ENCODE results near the gene NBPF19.
"Not testable (repeated sequence)": the region's sequence is repeated elsewhere in the genome, so short reads cannot be mapped to it uniquely, and the experiment has no call there.

NBPF19 gene, protein sequence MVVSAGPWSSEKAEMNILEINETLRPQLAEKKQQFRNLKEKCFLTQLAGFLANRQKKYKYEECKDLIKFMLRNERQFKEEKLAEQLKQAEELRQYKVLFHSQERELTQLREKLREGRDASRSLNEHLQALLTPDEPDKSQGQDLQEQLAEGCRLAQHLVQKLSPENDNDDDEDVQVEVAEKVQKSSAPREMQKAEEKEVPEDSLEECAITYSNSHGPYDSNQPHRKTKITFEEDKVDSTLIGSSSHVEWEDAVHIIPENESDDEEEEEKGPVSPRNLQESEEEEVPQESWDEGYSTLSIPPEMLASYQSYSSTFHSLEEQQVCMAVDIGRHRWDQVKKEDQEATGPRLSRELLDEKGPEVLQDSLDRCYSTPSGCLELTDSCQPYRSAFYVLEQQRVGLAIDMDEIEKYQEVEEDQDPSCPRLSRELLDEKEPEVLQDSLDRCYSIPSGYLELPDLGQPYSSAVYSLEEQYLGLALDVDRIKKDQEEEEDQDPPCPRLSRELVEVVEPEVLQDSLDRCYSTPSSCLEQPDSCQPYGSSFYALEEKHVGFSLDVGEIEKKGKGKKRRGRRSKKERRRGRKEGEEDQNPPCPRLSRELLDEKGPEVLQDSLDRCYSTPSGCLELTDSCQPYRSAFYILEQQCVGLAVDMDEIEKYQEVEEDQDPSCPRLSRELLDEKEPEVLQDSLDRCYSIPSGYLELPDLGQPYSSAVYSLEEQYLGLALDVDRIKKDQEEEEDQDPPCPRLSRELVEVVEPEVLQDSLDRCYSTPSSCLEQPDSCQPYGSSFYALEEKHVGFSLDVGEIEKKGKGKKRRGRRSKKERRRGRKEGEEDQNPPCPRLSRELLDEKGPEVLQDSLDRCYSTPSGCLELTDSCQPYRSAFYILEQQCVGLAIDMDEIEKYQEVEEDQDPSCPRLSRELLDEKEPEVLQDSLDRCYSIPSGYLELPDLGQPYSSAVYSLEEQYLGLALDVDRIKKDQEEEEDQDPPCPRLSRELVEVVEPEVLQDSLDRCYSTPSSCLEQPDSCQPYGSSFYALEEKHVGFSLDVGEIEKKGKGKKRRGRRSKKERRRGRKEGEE (N-terminal part only)

DNA sequence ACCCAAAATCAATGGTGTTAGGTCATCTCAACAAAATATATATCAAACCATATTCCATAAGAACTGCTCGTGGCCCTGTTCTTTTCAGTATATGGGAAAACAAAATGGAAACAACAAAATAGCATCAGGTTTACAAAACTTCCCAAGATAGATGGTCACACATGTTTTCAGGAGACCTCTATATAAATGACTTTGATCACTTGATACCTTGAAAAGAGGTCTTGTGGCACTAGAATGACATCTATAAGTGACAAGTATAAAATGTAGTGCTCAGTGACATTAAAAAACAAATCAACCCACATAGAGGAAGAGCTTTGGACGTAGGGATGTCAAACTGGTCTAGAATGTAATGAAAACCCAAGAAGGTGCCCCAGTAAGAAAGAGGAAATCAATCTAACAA lies at the start of gene NBPF19:
Gene NBPF19 (plus strand): TSS at position 301 of the 400 bp plus-strand sequence. CDS start 888 bp downstream, outside the sequence.
- not testable (repeated sequence) for DNase-seq

DNA sequence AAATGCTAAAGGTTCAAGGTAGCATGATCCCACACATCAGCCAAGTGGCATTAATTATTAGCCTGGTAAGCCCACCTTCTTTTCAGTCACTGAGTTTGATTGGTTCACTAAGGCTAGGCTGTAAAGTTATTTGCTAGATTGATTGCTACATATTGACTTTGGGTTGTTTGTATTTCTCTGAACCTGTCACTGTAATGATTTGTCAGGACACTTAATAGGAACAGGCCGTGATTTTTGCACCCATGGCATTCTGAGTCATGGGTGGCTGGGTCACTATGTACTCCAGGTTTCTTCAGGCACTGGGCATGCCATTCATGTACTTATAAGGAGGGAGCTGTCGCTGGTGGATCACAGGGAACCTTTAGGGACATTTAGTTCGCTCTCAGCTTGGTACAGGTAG lies 46.5 kb upstream of the NBPF19 start:
- not testable (repeated sequence) for DNase-seq

DNA sequence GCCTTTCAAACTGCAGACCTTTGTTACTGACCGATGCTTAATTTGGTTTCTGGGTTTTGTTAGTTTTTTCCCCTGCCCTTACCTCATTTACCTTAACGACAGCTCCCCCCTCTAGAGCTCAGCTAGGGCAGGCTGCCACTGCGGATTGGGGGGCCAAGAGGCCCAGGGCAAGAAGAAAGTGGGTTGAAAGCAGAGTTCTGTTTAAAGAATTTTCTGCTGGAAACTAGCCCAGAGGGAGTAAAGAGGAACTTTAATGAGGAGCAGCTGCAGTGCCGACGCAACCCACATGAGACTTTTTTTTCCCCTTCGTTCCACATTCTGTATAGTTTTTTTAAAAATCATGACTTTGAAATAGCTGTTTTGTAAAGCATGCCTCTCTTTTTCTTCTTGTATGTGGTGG lies 29.4 kb upstream of the NBPF19 start:
- DNase-seq, result not testable (repeated sequence)

DNA sequence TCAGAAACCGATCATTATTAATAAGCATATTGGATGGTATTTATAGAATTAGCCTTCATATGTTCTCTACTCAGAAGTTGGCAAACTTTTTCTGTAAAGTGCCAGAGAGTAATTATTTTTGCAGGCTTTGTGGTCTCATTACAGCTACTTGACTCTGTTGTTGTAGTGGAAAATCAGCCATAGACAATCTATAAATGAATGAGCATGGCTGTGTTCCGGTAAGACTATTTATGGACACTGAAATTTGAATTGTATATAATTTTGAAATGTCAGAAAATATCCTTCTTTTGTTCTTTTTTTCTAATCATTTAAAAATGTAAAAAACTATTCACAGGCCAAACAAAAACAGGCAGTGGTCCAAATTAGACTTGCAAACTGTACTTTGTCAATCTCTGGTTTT lies 22.6 kb upstream of the NBPF19 start:
- not testable (repeated sequence) for DNase-seq

DNA sequence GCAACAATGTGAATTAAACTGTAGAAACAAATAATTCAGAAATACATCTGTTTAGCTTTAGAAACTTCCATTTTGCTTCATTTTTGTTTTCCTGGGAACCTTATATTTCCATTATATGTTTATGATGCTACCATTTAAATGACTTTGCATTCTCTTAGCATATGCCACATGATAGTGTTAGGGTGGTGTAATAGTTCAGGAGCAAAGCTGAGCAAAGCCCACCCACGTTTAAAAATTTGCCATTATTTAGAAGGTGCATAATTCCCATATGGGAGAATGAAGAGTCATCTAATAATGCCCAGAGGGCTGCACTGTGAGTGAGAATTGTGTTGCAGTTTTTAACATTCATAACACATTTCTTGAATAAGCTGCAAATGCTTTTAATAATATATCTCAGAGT lies 22.2 kb upstream of the NBPF19 start:
- not testable (repeated sequence) for DNase-seq

DNA sequence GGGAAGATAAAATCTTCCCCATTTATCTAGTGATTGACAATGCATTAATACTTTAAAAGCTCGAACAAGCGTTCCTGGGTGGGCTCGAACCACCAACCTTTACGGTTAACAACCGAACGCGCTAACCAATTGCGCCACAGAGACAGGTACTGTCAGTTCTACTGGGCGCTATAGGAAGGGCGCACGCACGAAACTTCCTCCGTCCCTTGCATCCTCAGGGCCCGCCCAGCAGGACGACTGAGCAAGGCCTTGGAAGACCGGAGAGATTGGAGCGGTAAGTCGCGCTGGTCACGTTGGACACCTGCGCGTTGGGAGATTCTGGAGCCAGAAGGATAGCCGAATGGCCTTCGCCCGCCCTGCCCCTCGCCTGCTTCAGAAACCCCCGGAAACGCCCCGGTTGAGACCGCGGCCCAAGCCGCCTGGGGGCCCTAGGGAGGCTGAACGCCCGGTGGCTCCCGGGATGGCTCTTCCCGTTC lies 83.5 kb downstream of the NBPF19 start:
- DNase-seq, result peak; percentile 83

DNA sequence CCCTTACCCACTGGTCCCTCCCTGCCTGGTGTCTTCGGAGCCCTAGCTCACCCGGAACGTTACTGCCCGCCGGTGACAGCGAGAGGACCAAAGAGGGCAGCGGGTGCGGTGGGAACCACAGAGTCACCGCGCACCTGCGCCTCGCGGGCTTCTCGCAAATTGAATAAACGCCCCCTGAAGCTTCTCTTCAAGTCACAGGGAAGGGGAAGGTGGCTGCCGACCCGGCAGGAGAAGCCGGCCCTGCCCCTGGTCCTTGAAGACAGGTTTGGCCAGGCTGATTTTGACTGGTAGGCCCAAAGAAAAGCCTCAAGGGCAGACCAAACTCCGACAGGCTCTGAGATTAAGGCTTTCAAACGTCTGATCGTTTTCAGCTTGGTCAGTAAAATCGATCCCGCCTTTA lies 87.0 kb downstream of the NBPF19 start:
- not testable (repeated sequence) for DNase-seq

DNA sequence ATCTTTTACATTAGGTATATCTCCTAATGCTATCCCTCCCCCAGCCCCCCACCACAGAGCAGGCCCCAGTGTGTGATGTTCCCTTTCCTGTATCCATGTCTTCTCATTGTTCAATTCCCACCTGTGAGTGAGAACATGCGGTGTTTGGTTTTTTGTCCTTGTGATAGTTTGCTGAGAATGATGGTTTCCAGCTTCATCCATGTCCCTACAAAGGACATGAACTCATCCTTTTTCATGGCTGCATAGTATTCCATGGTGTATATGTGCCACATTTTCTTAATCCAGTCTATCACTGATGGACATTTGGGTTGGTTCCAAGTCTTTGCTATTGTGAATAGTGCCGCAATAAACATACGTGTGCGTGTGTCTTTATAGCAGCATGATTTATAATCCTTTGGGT lies 90.6 kb downstream of the NBPF19 start:
- not testable (repeated sequence) for DNase-seq

DNA sequence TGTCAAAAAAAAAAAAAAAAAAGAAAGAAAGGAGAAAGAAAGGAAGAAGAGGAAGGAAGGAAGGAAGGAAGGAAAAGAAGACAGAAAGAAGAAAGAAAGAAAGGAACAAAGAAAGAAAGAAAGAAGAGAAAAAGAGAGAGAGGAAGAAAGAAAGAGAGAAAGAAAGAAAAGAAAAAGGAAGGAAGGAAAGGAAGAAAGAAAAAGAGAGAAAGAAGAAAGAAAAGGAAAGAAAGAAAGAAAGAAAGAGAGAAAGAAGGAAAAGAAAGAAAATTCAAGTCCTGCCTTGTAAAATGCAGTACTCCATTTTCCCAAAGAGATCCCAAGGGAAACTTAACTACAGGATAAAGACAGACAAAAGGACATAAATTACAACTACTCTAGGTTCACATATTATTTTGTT lies 97.9 kb downstream of the NBPF19 start:
- not testable (repeated sequence) for DNase-seq

DNA sequence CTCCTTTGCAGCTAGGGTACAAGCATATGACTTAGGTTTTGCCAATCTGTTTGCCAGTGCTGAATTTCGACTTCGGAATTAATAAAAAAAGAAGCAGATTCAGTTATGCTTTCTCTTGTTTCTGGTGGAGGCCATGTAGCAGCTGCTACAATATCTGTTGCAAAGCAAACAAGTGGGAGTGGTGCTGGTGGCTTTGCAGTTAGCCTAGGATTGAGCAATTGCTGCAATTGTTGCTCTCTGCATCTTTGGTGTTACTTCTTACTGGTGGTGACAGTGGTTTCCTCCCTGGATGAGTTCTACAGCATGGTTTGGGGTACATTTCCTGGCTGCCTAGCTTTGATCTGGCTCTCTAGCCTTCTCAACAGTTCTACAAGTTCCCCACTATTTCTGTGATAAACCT lies 110.7 kb downstream of the NBPF19 start:
- peak; percentile 74 for DNase-seq
